ENCODE measurements around the gene DCAF10.

- TF ChIP-seq YY1 (IDR thresholded peaks at IDR 0.05; ENCODE audit: insufficient read depth, insufficient read length): no peak
- no peak for TF ChIP-seq ZNF274 (IDR thresholded peaks at IDR 0.05; ENCODE audit: low read depth, low read length)
- no peak for TF ChIP-seq SUZ12 (IDR thresholded peaks at IDR 0.05; ENCODE audit: extremely low read depth, insufficient read depth, insufficient read length)
These were observed 4.4 kb upstream of the DCAF10 start for GRCh38 chr9:37796232-37796631.
